Tibial artery (tissue), 4 donors: Measurements from ENCODE around the gene SH2D5.

Experiments
- DNase-seq, 2 donors: peaks; one replicate each; pipeline ENCODE4 v3.0.0-alpha.2; 2019
- H3K27ac ChIP-seq, 2 donors: fragments of 200-600 bp; sonication (generic) in 1 of 2; 1 replicate in 1 of 2; 2 replicates in 1 of 2; pipeline ENCODE4 v1.5.1; 2018 to 2019; ENCODE audit warnings: mild to moderate bottlenecking in 1 of 2
- H3K27me3 ChIP-seq, 2 donors: fragments of 200-600 bp; sonication (generic) in 1 of 2; one replicate each; pipeline versions ENCODE4 v1.5.1 to v1.6.0; 2016 to 2019
- H3K36me3 ChIP-seq, 3 donors: fragments of 200-600 bp; sonication (generic) in 2 of 3; one replicate each; pipeline ENCODE4 v1.5.1; 2016 to 2019; ENCODE audit warnings: mild to moderate bottlenecking in 2 of 3
- H3K4me1 ChIP-seq, 4 donors: fragments of 200-600 bp; sonication (generic) in 2 of 4; 1 replicate in 3 of 4; 2 replicates in 1 of 4; pipeline ENCODE4 v1.5.1; 2016 to 2019
- H3K4me3 ChIP-seq, 2 donors: fragments of 200-600 bp; sonication (generic) in 1 of 2; 1 replicate in 1 of 2; 2 replicates in 1 of 2; pipeline ENCODE4 v1.5.1; 2018 to 2019; ENCODE audit warnings: mild to moderate bottlenecking in 2 of 2
- H3K9me3 ChIP-seq, 3 donors: fragments of 200-600 bp; sonication (generic) in 1 of 3; one replicate each; pipeline ENCODE4 v1.5.1; 2016 to 2019
- CTCF ChIP-seq, 2 experiments: fragments of 200-600 bp in 1 of 2; fragments of 450-650 bp in 1 of 2; IDR thresholded peaks; one replicate each; pipeline ENCODE4 v1.5.1; 2017 to 2019; ENCODE audit warnings: antibody characterized with exemption in 2 of 2, mild to moderate bottlenecking in 1 of 2, moderate library complexity in 1 of 2
- intact Hi-C: fragments of 100-400 bp; cut with DNase I; formaldehyde crosslinking; loops from one replicate; pipeline ENCODE4 v1.15.0; 2023; ENCODE audit warnings: low total_unique reads

SH2D5 gene

GRCh38 chr1:20723537-20724363 lies 8.8 kb downstream of the SH2D5 start:
- Histone ChIP-seq H3K4me1 (no peaks in the 10 kb centered on the region), H3K9me3 (no peaks in the 10 kb centered on the region), H3K27me3 (peaks cover 0 to 16% of the 10 kb centered on the region in 2 donors), H3K27ac (no peak overlapping the region), H3K4me3 (no peak overlapping the region), H3K36me3 (no peaks in the 10 kb centered on the region)
- intact Hi-C loops, result no loop called here
- peak; percentile 11 to 58 for DNase-seq
- TF ChIP-seq CTCF (IDR thresholded peaks at IDR 0.05), result no peak

GRCh38 chr1:20723159-20723536 lies 9.4 kb downstream of the SH2D5 start:
- H3K4me3 ChIP-seq, result no peak overlapping the region
- H3K9me3 ChIP-seq, result no peaks in the 10 kb centered on the region
- H3K27ac ChIP-seq, result no peak overlapping the region
- peaks cover 0 to 1% (median under 1%) of the 10 kb centered on the region in 4 donors for H3K4me1 ChIP-seq
- no peak for TF ChIP-seq CTCF (IDR thresholded peaks at IDR 0.05)
- intact Hi-C loops, result no loop called here
- H3K36me3 ChIP-seq, result no peaks in the 10 kb centered on the region
- no peak for DNase-seq
- peaks cover 0 to 10% of the 10 kb centered on the region in 2 donors for H3K27me3 ChIP-seq

- TF ChIP-seq CTCF (IDR thresholded peaks at IDR 0.05), result no peak
- no peaks in the 10 kb centered on the region for H3K36me3 ChIP-seq
- peak; percentile 18 to 61 for DNase-seq
- H3K4me1 ChIP-seq, result peaks cover 0 to 14% (median 10%) of the 10 kb centered on the region in 4 donors
- intact Hi-C loops, result no loop called here
- H3K27ac ChIP-seq, result no peak overlapping the region
- H3K9me3 ChIP-seq, result no peaks in the 10 kb centered on the region
- H3K4me3 ChIP-seq, result no peak overlapping the region
- H3K27me3 ChIP-seq, result peaks cover 0 to 13% of the 10 kb centered on the region in 2 donors
Observed at GRCh38 chr1:20721117-20722061, 11.1 kb downstream of the SH2D5 start.

GRCh38 chr1:20720631-20721091 lies 11.8 kb downstream of the SH2D5 start:
- no peaks in the 10 kb centered on the region for H3K9me3 ChIP-seq
- TF ChIP-seq CTCF (IDR thresholded peaks at IDR 0.05), result no peak
- no peak overlapping the region for H3K27ac ChIP-seq
- H3K4me3 ChIP-seq, result no peak overlapping the region
- peaks cover 0 to 20% of the 10 kb centered on the region in 2 donors for H3K27me3 ChIP-seq
- intact Hi-C loops, result no loop called here
- DNase-seq, result peak; percentile 17 to 57
- no peaks in the 10 kb centered on the region for H3K36me3 ChIP-seq
- H3K4me1 ChIP-seq, result peaks cover 0 to 14% (median 10%) of the 10 kb centered on the region in 4 donors

- DNase-seq, result peak; percentile 13 to 25
- no peaks in the 10 kb centered on the region for H3K9me3 ChIP-seq
- no peak overlapping the region for H3K4me3 ChIP-seq
- intact Hi-C loops, result loop anchor here (5.0 kb wide), 1 partner anchor 1177 kb away; no protein-coding TSS in a partner anchor
- no peak for TF ChIP-seq CTCF (IDR thresholded peaks at IDR 0.05)
- peaks cover 0 to 24% of the 10 kb centered on the region in 2 donors for H3K27me3 ChIP-seq
- no peak overlapping the region for H3K27ac ChIP-seq
- peaks cover 0 to 14% (median 10%) of the 10 kb centered on the region in 4 donors for H3K4me1 ChIP-seq
- no peaks in the 10 kb centered on the region for H3K36me3 ChIP-seq
Observed at GRCh38 chr1:20719871-20720620, 12.5 kb downstream of the SH2D5 start.
